Adrenal gland (tissue), 5 donors: ENCODE results near the gene PSMB4.

Source experiments
- CTCF ChIP-seq, 6 experiments: fragments of 450-650 bp in 4 of 6; fragments of 200-600 bp in 2 of 6; sonication (generic) in 1 of 6; IDR thresholded peaks; 1 replicate in 5 of 6; 2 replicates in 1 of 6; pipeline versions ENCODE4 v1.5.1 to v1.8.0; 2016 to 2021; ENCODE audit warnings: antibody characterized with exemption in 6 of 6, mild to moderate bottlenecking in 2 of 6, moderate library complexity in 1 of 6
- POLR2A ChIP-seq, 2 donors: fragments of 450-650 bp; IDR thresholded peaks; one replicate each; pipeline ENCODE4 v1.6.1; 2017; ENCODE audit warnings: antibody characterized with exemption in 2 of 2, mild to moderate bottlenecking in 2 of 2, moderate library complexity in 1 of 2
- donor health status: DM: no; HTN: no; CAD: no.

- TF ChIP-seq POLR2A (IDR thresholded peaks at IDR 0.05) = no peak
- TF ChIP-seq CTCF (IDR thresholded peaks at IDR 0.05) = no peak
Measured at GRCh38 chr1:151408891-151409290, 9.5 kb downstream of the PSMB4 start.
